Measurements from ENCODE around the gene NELFB.
A peak's percentile ranks its signal among the peaks of the same experiment; 100 is the strongest.

GRCh38 chr9:137294091-137294680 lies 39.1 kb downstream of the NELFB start:
- TF ChIP-seq POLR2A (IDR thresholded peaks at IDR 0.05; ENCODE audit: low read depth, low read length) (no peak), NFE2L2 (IDR thresholded peaks at IDR 0.05; ENCODE audit: low read depth, low read length) (no peak), CTCF (conservative IDR thresholded peaks at IDR 0.05; ENCODE audit: low read depth, low read length) (no peak), RAD21 (IDR thresholded peaks at IDR 0.05; ENCODE audit: low read length) (no peak), FOS (IDR thresholded peaks at IDR 0.05; ENCODE audit: low read depth, low read length) (no peak), RCOR1 (IDR thresholded peaks at IDR 0.05; ENCODE audit: insufficient replicate concordance, low read length) (no peak), USF2 (IDR thresholded peaks at IDR 0.05; ENCODE audit: low read depth, low read length) (peak; percentile 67; the same call in 1 of the 2 replicates), CEBPB (IDR thresholded peaks at IDR 0.05; ENCODE audit: low read depth, low read length) (no peak)
- TF ChIP-seq, protein P1, sequence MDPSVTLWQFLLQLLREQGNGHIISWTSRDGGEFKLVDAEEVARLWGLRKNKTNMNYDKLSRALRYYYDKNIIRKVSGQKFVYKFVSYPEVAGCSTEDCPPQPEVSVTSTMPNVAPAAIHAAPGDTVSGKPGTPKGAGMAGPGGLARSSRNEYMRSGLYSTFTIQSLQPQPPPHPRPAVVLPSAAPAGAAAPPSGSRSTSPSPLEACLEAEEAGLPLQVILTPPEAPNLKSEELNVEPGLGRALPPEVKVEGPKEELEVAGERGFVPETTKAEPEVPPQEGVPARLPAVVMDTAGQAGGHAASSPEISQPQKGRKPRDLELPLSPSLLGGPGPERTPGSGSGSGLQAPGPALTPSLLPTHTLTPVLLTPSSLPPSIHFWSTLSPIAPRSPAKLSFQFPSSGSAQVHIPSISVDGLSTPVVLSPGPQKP (IDR thresholded peaks at IDR 0.05; ENCODE audit: borderline replicate concordance, low read depth, low read length) = no peak

Data from IMR-90 (cell line).